HEK293 (cell line): ENCODE results near the gene TPSAB1.
A peak's percentile ranks its signal among the peaks of the same experiment; 100 is the strongest.

Experiments
- CTCF ChIA-PET: fragments of 350-600 bp; formaldehyde crosslinking; extraction: SDS; loops from one replicate; lab custom pipeline; 2021; ENCODE audit warnings: antibody characterized with exemption; lab: Yijun Ruan, JAX
- POLR2A ChIA-PET: fragments of 300-600 bp; formaldehyde crosslinking; extraction: SDS; loops from one replicate; lab custom pipeline; 2020; ENCODE audit warnings: antibody characterized with exemption, inconsistent platforms; lab: Yijun Ruan, JAX
- H3K27ac ChIP-seq: fragments of 200-500 bp; sonication (Bioruptor generic); 2 replicates; pipeline ENCODE4 v1.5.1; 2014; ENCODE audit warnings: low read depth, low read length, control low read depth, inconsistent platforms; ENCODE audit errors: extremely low read depth
- H3K36me3 ChIP-seq, 2 experiments: fragments of 200-500 bp in 1 of 2; sonication (Bioruptor generic) in 1 of 2; 1 replicate in 1 of 2; 2 replicates in 1 of 2; pipeline ENCODE4 v1.5.1; 2014 to 2017; ENCODE audit warnings: inconsistent platforms in 2 of 2, low read length in 2 of 2; ENCODE audit not compliant: control insufficient read depth in 2 of 2, insufficient read depth in 1 of 2
- H3K4me1 ChIP-seq: fragments of 200-500 bp; sonication (Bioruptor generic); 2 replicates; pipeline ENCODE4 v1.5.1; 2014; ENCODE audit warnings: mild to moderate bottlenecking, low read length, inconsistent platforms; ENCODE audit not compliant: control insufficient read depth, insufficient read depth
- H3K4me3 ChIP-seq: 2 replicates; pipeline ENCODE4 v1.5.1; 2011; ENCODE audit warnings: low read depth, mild to moderate bottlenecking, control low read depth, low read length, moderate library complexity
- H3K9me3 ChIP-seq: fragments of 200-500 bp; sonication (Bioruptor generic); 2 replicates; pipeline ENCODE4 v1.5.1; 2014; ENCODE audit warnings: low read depth, low read length, inconsistent platforms; ENCODE audit not compliant: control insufficient read depth, insufficient read depth
- GLIS1 ChIP-seq: fragments of 450-650 bp; formaldehyde crosslinking; IDR thresholded peaks from 2 replicates; pipeline ENCODE4 v1.5.1; 2016; ENCODE audit warnings: missing biosample characterization, missing genetic modification characterization
- MYNN ChIP-seq: fragments of 450-650 bp; formaldehyde crosslinking; IDR thresholded peaks from 2 replicates; pipeline ENCODE4 v1.5.1; 2016; ENCODE audit warnings: missing biosample characterization, missing genetic modification characterization, borderline replicate concordance
- PBX3 ChIP-seq: sonication (generic); formaldehyde crosslinking; IDR thresholded peaks from 2 replicates; pipeline ENCODE4 v1.8.1; 2022; ENCODE audit warnings: mild to moderate bottlenecking, moderate library complexity, missing genetic modification reagents
- SCRT2 ChIP-seq: fragments of 450-650 bp; formaldehyde crosslinking; IDR thresholded peaks from 2 replicates; pipeline ENCODE4 v1.5.1; 2016; ENCODE audit warnings: missing biosample characterization, missing genetic modification characterization
- TSHZ1 ChIP-seq: fragments of 450-650 bp; formaldehyde crosslinking; IDR thresholded peaks from 2 replicates; pipeline ENCODE4 v1.5.1; 2016; ENCODE audit warnings: missing biosample characterization, missing genetic modification characterization, borderline replicate concordance
- ZIC2 ChIP-seq: fragments of 450-650 bp; formaldehyde crosslinking; IDR thresholded peaks from 2 replicates; pipeline ENCODE4 v1.5.1; 2016; ENCODE audit warnings: missing biosample characterization, missing genetic modification characterization
- ZNF175 ChIP-seq: fragments of 450-650 bp; formaldehyde crosslinking; IDR thresholded peaks from 2 replicates; pipeline ENCODE4 v1.5.1; 2016; ENCODE audit warnings: missing biosample characterization, missing genetic modification characterization
- ZNF221 ChIP-seq: fragments of 450-650 bp; formaldehyde crosslinking; IDR thresholded peaks from 2 replicates; pipeline ENCODE4 v1.5.1; 2017; ENCODE audit warnings: missing biosample characterization, missing genetic modification characterization, borderline replicate concordance
- ZNF366 ChIP-seq: fragments of 450-650 bp; formaldehyde crosslinking; conservative IDR thresholded peaks from 2 replicates; pipeline ENCODE4 v1.5.1; 2016; ENCODE audit warnings: missing biosample characterization, missing genetic modification characterization
- ZNF433 ChIP-seq: fragments of 450-650 bp; formaldehyde crosslinking; IDR thresholded peaks from 2 replicates; pipeline ENCODE4 v1.5.1; 2016; ENCODE audit warnings: missing biosample characterization, missing genetic modification characterization, low read depth
- ZNF449 ChIP-seq: fragments of 450-650 bp; formaldehyde crosslinking; IDR thresholded peaks from 2 replicates; pipeline ENCODE4 v1.5.1; 2017; ENCODE audit warnings: missing biosample characterization, mild to moderate bottlenecking, missing genetic modification characterization, moderate library complexity
- ZNF514 ChIP-seq: fragments of 450-650 bp; formaldehyde crosslinking; IDR thresholded peaks from 2 replicates; pipeline ENCODE4 v1.5.1; 2016; ENCODE audit warnings: missing biosample characterization, missing genetic modification characterization
- ZNF629 ChIP-seq: fragments of 450-650 bp; formaldehyde crosslinking; IDR thresholded peaks from 2 replicates; pipeline ENCODE4 v1.5.1; 2017; ENCODE audit warnings: missing biosample characterization, missing genetic modification characterization
- ZNF670 ChIP-seq: fragments of 450-650 bp; formaldehyde crosslinking; IDR thresholded peaks from 2 replicates; pipeline ENCODE4 v1.5.1; 2016; ENCODE audit warnings: missing biosample characterization, missing genetic modification characterization, low read depth
- ZNF677 ChIP-seq: fragments of 450-650 bp; IDR thresholded peaks from 2 replicates; pipeline ENCODE4 v1.5.0; 2018; ENCODE audit warnings: missing biosample characterization, mild to moderate bottlenecking, missing genetic modification characterization, moderate library complexity
- ZNF747 ChIP-seq: fragments of 450-650 bp; formaldehyde crosslinking; IDR thresholded peaks from 2 replicates; pipeline ENCODE4 v1.5.1; 2016; ENCODE audit warnings: missing biosample characterization, missing genetic modification characterization
- ZNF791 ChIP-seq: fragments of 450-650 bp; formaldehyde crosslinking; IDR thresholded peaks from 2 replicates; pipeline ENCODE4 v1.5.1; 2016; ENCODE audit warnings: missing biosample characterization, missing genetic modification characterization
- ZSCAN4 ChIP-seq: fragments of 450-650 bp; formaldehyde crosslinking; IDR thresholded peaks from 2 replicates; pipeline ENCODE4 v1.5.1; 2017; ENCODE audit warnings: missing biosample characterization, missing genetic modification characterization

The TPSAB1 gene

GRCh38 chr16:1275791-1276579 is 35.5 kb downstream of the TPSAB1 start (continued):
- TF ChIP-seq TSHZ1 (no peak), MYNN (tag by site-specific recombination) (no peak), ZSCAN4 (tag by site-specific recombination) (no peak), SCRT2 (tag by site-specific recombination) (no peak), ZNF449 (tag by site-specific recombination) (no peak), ZNF221 (tag by site-specific recombination) (no peak), ZNF677 (no peak)
- TF ChIP-seq, all 188 proteins: peak for 0

- TF ChIP-seq ZNF791 (tag by site-specific recombination) = no peak
- no peak for TF ChIP-seq ZNF747 (tag by site-specific recombination)
- 0 out of 2 replicates have a peak, but pooled peaks have one; percentile 10 for TF ChIP-seq GLIS1 (tag by site-specific recombination)
- no peaks in the 10 kb centered on the region for H3K9me3 ChIP-seq
- ChIA-PET CTCF (no interaction called here), POLR2A (no interaction called here)
- H3K4me1 ChIP-seq = peaks cover 8% of the 10 kb centered on the region
- H3K4me3 ChIP-seq = no peak overlapping the region
- H3K36me3 ChIP-seq = no peaks in the 10 kb centered on the region
- H3K27ac ChIP-seq = no peak overlapping the region
Measured at GRCh38 chr16:1276580-1276878, 36.0 kb downstream of the TPSAB1 start.

GRCh38 chr16:1277151-1277598 is 36.7 kb downstream of the TPSAB1 start:
- peak; percentile 26; the same call in 1 of the 2 replicates for TF ChIP-seq ZIC2 (tag by site-specific recombination)
- TF ChIP-seq ZNF175 (tag by site-specific recombination) = no peak
- Histone ChIP-seq H3K9me3 (no peaks in the 10 kb centered on the region), H3K4me3 (no peak overlapping the region), H3K4me1 (peaks cover 5% of the 10 kb centered on the region), H3K27ac (no peak overlapping the region), H3K36me3 (no peaks in the 10 kb centered on the region)
- ChIA-PET POLR2A (no interaction called here), CTCF (no interaction called here)

- Histone ChIP-seq H3K36me3 (no peaks in the 10 kb centered on the region), H3K9me3 (no peaks in the 10 kb centered on the region), H3K4me3 (no peak overlapping the region), H3K4me1 (no peaks in the 10 kb centered on the region), H3K27ac (no peak overlapping the region)
- ChIA-PET CTCF (interaction anchor here (0.6 to 0.9 kb wide), 3 partner anchors 18 to 569 kb away, joined by 3 to 4 read pairs (median 4); no protein-coding TSS in a partner anchor), POLR2A (no interaction called here)
- TF ChIP-seq ZNF514 (tag by site-specific recombination) (no peak), ZNF629 (no peak), ZNF670 (tag by site-specific recombination) (no peak), PBX3 (peak; percentile 65), ZNF433 (tag by site-specific recombination) (no peak), ZNF366 (0 out of 2 replicates have a peak, but pooled peaks have one; percentile 23)
Measured at GRCh38 chr16:1277617-1278282, 37.2 kb downstream of the TPSAB1 start.
